ENCODE results near the gene SLC4A2.

SLC4A2 gene

GRCh38 chr7:151056666-151057505 lies 2.5 kb upstream of the SLC4A2 start:
- Histone ChIP-seq H3K4ac (ENCODE audit: low read depth, low read length) (no peak overlapping the region), H2BK120ac (ENCODE audit: low read depth, low read length) (no peak overlapping the region), H3K56ac (ENCODE audit: low read length) (peak overlapping the region; percentile 90), H3K4me1 (ENCODE audit: control insufficient read depth, low read depth, low read length) (peaks cover 16% of the 10 kb centered on the region), H3K79me2 (ENCODE audit: control insufficient read depth, insufficient read depth, low read length) (no peaks in the 10 kb centered on the region), H2BK15ac (replicated peaks; ENCODE audit: low read depth) (no peak overlapping the region), H3K18ac (ENCODE audit: low read length) (no peak overlapping the region), H4K8ac (ENCODE audit: low read depth, low read length) (no peak overlapping the region), H3K23ac (ENCODE audit: low read length) (no peak overlapping the region), H4K5ac (ENCODE audit: low read length) (no peak overlapping the region), H3K9ac (ENCODE audit: low read length) (peak overlapping the region; percentile 84), H3K79me1 (ENCODE audit: low read length) (peaks cover 6% of the 10 kb centered on the region), H3K4me2 (ENCODE audit: low read length) (peak overlapping the region; percentile 66), H3K27me3 (ENCODE audit: insufficient read depth, low read length, poor library complexity) (no peaks in the 10 kb centered on the region), H3K36me3 (ENCODE audit: control insufficient read depth, insufficient read depth, low read length) (no peaks in the 10 kb centered on the region), H3K4me3 (ENCODE audit: low read length) (peak overlapping the region; percentile 56), H3K27ac (ENCODE audit: low read depth, low read length) (no peak overlapping the region), H2BK5ac (ENCODE audit: low read length) (no peak overlapping the region), H2AK5ac (ENCODE audit: low read length) (no peak overlapping the region)
- no CpG with 5 or more reads among the region's 29 CpGs for WGBS (ENCODE audit: extremely low coverage, insufficient coverage, low lambda C conversion rate)
- peak; percentile 60 for DNase-seq

- Histone ChIP-seq H3K4me2 (ENCODE audit: low read length) (peak within 1 kb of the TSS; percentile 98), H3K79me2 (ENCODE audit: control insufficient read depth, insufficient read depth, low read length) (no peaks in the 10 kb centered on the region), H4K8ac (ENCODE audit: low read depth, low read length) (no peak within 1 kb of the TSS), H3K27ac (ENCODE audit: low read depth, low read length) (peak within 1 kb of the TSS; percentile 73), H3K23ac (ENCODE audit: low read length) (no peak within 1 kb of the TSS), H4K5ac (ENCODE audit: low read length) (no peak within 1 kb of the TSS), H3K36me3 (ENCODE audit: control insufficient read depth, insufficient read depth, low read length) (no peaks in the 10 kb centered on the region), H2BK5ac (ENCODE audit: low read length) (no peak within 1 kb of the TSS), H3K9ac (ENCODE audit: low read length) (peak within 1 kb of the TSS; percentile 84), H2AK5ac (ENCODE audit: low read length) (peak within 1 kb of the TSS; percentile 29), H2BK120ac (ENCODE audit: low read depth, low read length) (no peak within 1 kb of the TSS), H3K27me3 (ENCODE audit: insufficient read depth, low read length, poor library complexity) (no peaks in the 10 kb centered on the region), H3K18ac (ENCODE audit: low read length) (peak within 1 kb of the TSS; percentile 52), H3K56ac (ENCODE audit: low read length) (peak within 1 kb of the TSS; percentile 90), H3K4ac (ENCODE audit: low read depth, low read length) (no peak within 1 kb of the TSS), H3K4me3 (ENCODE audit: low read length) (peak within 1 kb of the TSS; percentile 56), H3K79me1 (ENCODE audit: low read length) (peaks cover 6% of the 10 kb centered on the region), H2BK15ac (replicated peaks; ENCODE audit: low read depth) (no peak within 1 kb of the TSS), H3K4me1 (ENCODE audit: control insufficient read depth, low read depth, low read length) (peaks cover 18% of the 10 kb centered on the region)
- no peak for DNase-seq
- no CpG with 5 or more reads among the region's 30 CpGs for WGBS (ENCODE audit: extremely low coverage, insufficient coverage, low lambda C conversion rate)
Observed at GRCh38 chr7:151057506-151057988, 1.8 kb upstream of the SLC4A2 start, which contains the start of gene CDK5. Gene CDK5 (minus strand): TSS chr7:151057897. CDS start chr7:151057848, 49 bp downstream.

- Histone ChIP-seq H4K8ac (ENCODE audit: low read depth, low read length) (no peak overlapping the region), H3K27ac (ENCODE audit: low read depth, low read length) (peak overlapping the region; percentile 73), H3K9ac (ENCODE audit: low read length) (peak overlapping the region; percentile 75), H3K4ac (ENCODE audit: low read depth, low read length) (no peak overlapping the region), H2BK15ac (replicated peaks; ENCODE audit: low read depth) (no peak overlapping the region), H3K79me2 (ENCODE audit: control insufficient read depth, insufficient read depth, low read length) (no peaks in the 10 kb centered on the region), H3K18ac (ENCODE audit: low read length) (peak overlapping the region; percentile 52), H2AK5ac (ENCODE audit: low read length) (peak overlapping the region; percentile 29), H3K4me1 (ENCODE audit: control insufficient read depth, low read depth, low read length) (peaks cover 18% of the 10 kb centered on the region), H2BK120ac (ENCODE audit: low read depth, low read length) (no peak overlapping the region), H3K4me2 (ENCODE audit: low read length) (peak overlapping the region; percentile 98), H3K36me3 (ENCODE audit: control insufficient read depth, insufficient read depth, low read length) (no peaks in the 10 kb centered on the region), H2BK5ac (ENCODE audit: low read length) (no peak overlapping the region), H4K5ac (ENCODE audit: low read length) (no peak overlapping the region), H3K56ac (ENCODE audit: low read length) (peak overlapping the region; percentile 87), H3K23ac (ENCODE audit: low read length) (no peak overlapping the region), H3K27me3 (ENCODE audit: insufficient read depth, low read length, poor library complexity) (no peaks in the 10 kb centered on the region), H3K4me3 (ENCODE audit: low read length) (no peak overlapping the region), H3K79me1 (ENCODE audit: low read length) (peaks cover 6% of the 10 kb centered on the region)
- no CpG with 5 or more reads among the region's 46 CpGs for WGBS (ENCODE audit: extremely low coverage, insufficient coverage, low lambda C conversion rate)
- DNase-seq = peak; percentile 100
Observed at GRCh38 chr7:151057989-151058780, 1.2 kb upstream of the SLC4A2 start.

GRCh38 chr7:151058781-151059366 lies 515 bp upstream of the SLC4A2 start:
- no peaks in the 10 kb centered on the region for H3K79me2 ChIP-seq (ENCODE audit: control insufficient read depth, insufficient read depth, low read length)
- no CpG with 5 or more reads among the region's 18 CpGs for WGBS (ENCODE audit: extremely low coverage, insufficient coverage, low lambda C conversion rate)
- no peak overlapping the region for H3K4ac ChIP-seq (ENCODE audit: low read depth, low read length)
- peak overlapping the region; percentile 73 for H3K27ac ChIP-seq (ENCODE audit: low read depth, low read length)
- peak overlapping the region; percentile 62 for H3K4me3 ChIP-seq (ENCODE audit: low read length)
- no peaks in the 10 kb centered on the region for H3K36me3 ChIP-seq (ENCODE audit: control insufficient read depth, insufficient read depth, low read length)
- no peak overlapping the region for H2BK15ac ChIP-seq (replicated peaks; ENCODE audit: low read depth)
- peak overlapping the region; percentile 75 for H3K23ac ChIP-seq (ENCODE audit: low read length)
- H3K56ac ChIP-seq (ENCODE audit: low read length) = peak overlapping the region; percentile 87
- H3K4me1 ChIP-seq (ENCODE audit: control insufficient read depth, low read depth, low read length) = peaks cover 21% of the 10 kb centered on the region
- peak; percentile 58 for DNase-seq
- peak overlapping the region; percentile 85 for H4K5ac ChIP-seq (ENCODE audit: low read length)
- peak overlapping the region; percentile 29 for H2AK5ac ChIP-seq (ENCODE audit: low read length)
- H4K8ac ChIP-seq (ENCODE audit: low read depth, low read length) = no peak overlapping the region
- H3K4me2 ChIP-seq (ENCODE audit: low read length) = peak overlapping the region; percentile 98
- peak overlapping the region; percentile 52 for H3K18ac ChIP-seq (ENCODE audit: low read length)
- peak overlapping the region; percentile 75 for H3K9ac ChIP-seq (ENCODE audit: low read length)
- H3K27me3 ChIP-seq (ENCODE audit: insufficient read depth, low read length, poor library complexity) = no peaks in the 10 kb centered on the region
- H2BK120ac ChIP-seq (ENCODE audit: low read depth, low read length) = no peak overlapping the region
- H3K79me1 ChIP-seq (ENCODE audit: low read length) = peaks cover 6% of the 10 kb centered on the region
- peak overlapping the region; percentile 76 for H2BK5ac ChIP-seq (ENCODE audit: low read length)

GRCh38 chr7:151060113-151060415 lies 675 bp downstream of the SLC4A2 start:
- Histone ChIP-seq H3K27ac (ENCODE audit: low read depth, low read length) (no peak overlapping the region), H2BK5ac (ENCODE audit: low read length) (no peak overlapping the region), H2AK5ac (ENCODE audit: low read length) (peak overlapping the region; percentile 46)

More at GRCh38 chr7:151060113-151060415, 675 bp downstream of the SLC4A2 start:
- Histone ChIP-seq H4K8ac (ENCODE audit: low read depth, low read length) (no peak overlapping the region), H3K79me1 (ENCODE audit: low read length) (peaks cover 6% of the 10 kb centered on the region), H3K23ac (ENCODE audit: low read length) (peak overlapping the region; percentile 75), H2BK120ac (ENCODE audit: low read depth, low read length) (peak overlapping the region; percentile 30), H3K4me1 (ENCODE audit: control insufficient read depth, low read depth, low read length) (peaks cover 21% of the 10 kb centered on the region), H2BK15ac (replicated peaks; ENCODE audit: low read depth) (no peak overlapping the region), H3K4ac (ENCODE audit: low read depth, low read length) (peak overlapping the region; percentile 64), H3K4me3 (ENCODE audit: low read length) (peak overlapping the region; percentile 71), H3K27me3 (ENCODE audit: insufficient read depth, low read length, poor library complexity) (no peaks in the 10 kb centered on the region), H4K5ac (ENCODE audit: low read length) (no peak overlapping the region), H3K9ac (ENCODE audit: low read length) (peak overlapping the region; percentile 86), H3K4me2 (ENCODE audit: low read length) (peak overlapping the region; percentile 93), H3K36me3 (ENCODE audit: control insufficient read depth, insufficient read depth, low read length) (peaks cover 2% of the 10 kb centered on the region), H3K18ac (ENCODE audit: low read length) (peak overlapping the region; percentile 61), H3K79me2 (ENCODE audit: control insufficient read depth, insufficient read depth, low read length) (no peaks in the 10 kb centered on the region), H3K56ac (ENCODE audit: low read length) (peak overlapping the region; percentile 95)
- peak; percentile 71 for DNase-seq
- no CpG with 5 or more reads among the region's 17 CpGs for whole genome bisulfite sequencing (ENCODE audit: extremely low coverage, insufficient coverage, low lambda C conversion rate)
